Activated naive CD8-positive, alpha-beta T cell (primary cell): ENCODE results near the gene ITGB3.

Source experiments
- H3K27ac Mint-ChIP-seq: one replicate; pipeline ENCODE4 v1.8.0; 2021; ENCODE audit warnings: mixed read lengths
- H3K27me3 Mint-ChIP-seq: one replicate; pipeline ENCODE4 v1.8.0; 2021; ENCODE audit warnings: mixed read lengths
- H3K36me3 Mint-ChIP-seq: one replicate; pipeline ENCODE4 v1.8.0; 2021; ENCODE audit warnings: mixed read lengths
- H3K4me1 Mint-ChIP-seq: one replicate; pipeline ENCODE4 v1.8.0; 2021; ENCODE audit warnings: low read depth, mixed read lengths
- H3K4me3 Mint-ChIP-seq: one replicate; pipeline ENCODE4 v1.8.0; 2021; ENCODE audit warnings: mild to moderate bottlenecking, mixed read lengths
- H3K9me3 Mint-ChIP-seq: one replicate; pipeline ENCODE4 v1.8.0; 2021; ENCODE audit warnings: low read depth, mixed read lengths

The ITGB3 gene

GRCh38 chr17:47332287-47332686, 78.7 kb downstream of the ITGB3 start:
- no peak overlapping the region for H3K27ac Mint-ChIP-seq
- H3K36me3 Mint-ChIP-seq, result peaks cover 31% of the 10 kb centered on the region
- H3K27me3 Mint-ChIP-seq, result no peaks in the 10 kb centered on the region
- no peaks in the 10 kb centered on the region for H3K9me3 Mint-ChIP-seq
- H3K4me3 Mint-ChIP-seq, result no peak overlapping the region
- peaks cover 2% of the 10 kb centered on the region for H3K4me1 Mint-ChIP-seq

- Mint-ChIP-seq H3K4me3 (no peak overlapping the region), H3K4me1 (peaks cover 2% of the 10 kb centered on the region), H3K27me3 (no peaks in the 10 kb centered on the region), H3K9me3 (no peaks in the 10 kb centered on the region), H3K36me3 (peaks cover 31% of the 10 kb centered on the region), H3K27ac (no peak overlapping the region)
Measured at GRCh38 chr17:47335101-47335936, 81.7 kb downstream of the ITGB3 start.

- Mint-ChIP-seq H3K4me1 (no peaks in the 10 kb centered on the region), H3K36me3 (peaks cover 21% of the 10 kb centered on the region), H3K27ac (no peak overlapping the region), H3K9me3 (no peaks in the 10 kb centered on the region), H3K27me3 (no peaks in the 10 kb centered on the region), H3K4me3 (no peak overlapping the region)
Measured at GRCh38 chr17:47338026-47338425, 84.4 kb downstream of the ITGB3 start.

- H3K27me3 Mint-ChIP-seq, result no peaks in the 10 kb centered on the region
- no peaks in the 10 kb centered on the region for H3K4me1 Mint-ChIP-seq
- no peak overlapping the region for H3K4me3 Mint-ChIP-seq
- H3K36me3 Mint-ChIP-seq, result peaks cover 18% of the 10 kb centered on the region
- H3K9me3 Mint-ChIP-seq, result no peaks in the 10 kb centered on the region
- H3K27ac Mint-ChIP-seq, result no peak overlapping the region
Measured at GRCh38 chr17:47352848-47353247, 99.2 kb downstream of the ITGB3 start.

- H3K27ac Mint-ChIP-seq, result no peak overlapping the region
- no peaks in the 10 kb centered on the region for H3K27me3 Mint-ChIP-seq
- H3K36me3 Mint-ChIP-seq, result peaks cover 15% of the 10 kb centered on the region
- H3K4me1 Mint-ChIP-seq, result no peaks in the 10 kb centered on the region
- H3K4me3 Mint-ChIP-seq, result no peak overlapping the region
- no peaks in the 10 kb centered on the region for H3K9me3 Mint-ChIP-seq
Measured at GRCh38 chr17:47358652-47359051, 105.0 kb downstream of the ITGB3 start.
